ENCODE measurements around the gene GRM5.

GRCh38 chr11:88683024-88683423 lies 382.8 kb downstream of the GRM5 start:
- TF ChIP-seq, protein P1, sequence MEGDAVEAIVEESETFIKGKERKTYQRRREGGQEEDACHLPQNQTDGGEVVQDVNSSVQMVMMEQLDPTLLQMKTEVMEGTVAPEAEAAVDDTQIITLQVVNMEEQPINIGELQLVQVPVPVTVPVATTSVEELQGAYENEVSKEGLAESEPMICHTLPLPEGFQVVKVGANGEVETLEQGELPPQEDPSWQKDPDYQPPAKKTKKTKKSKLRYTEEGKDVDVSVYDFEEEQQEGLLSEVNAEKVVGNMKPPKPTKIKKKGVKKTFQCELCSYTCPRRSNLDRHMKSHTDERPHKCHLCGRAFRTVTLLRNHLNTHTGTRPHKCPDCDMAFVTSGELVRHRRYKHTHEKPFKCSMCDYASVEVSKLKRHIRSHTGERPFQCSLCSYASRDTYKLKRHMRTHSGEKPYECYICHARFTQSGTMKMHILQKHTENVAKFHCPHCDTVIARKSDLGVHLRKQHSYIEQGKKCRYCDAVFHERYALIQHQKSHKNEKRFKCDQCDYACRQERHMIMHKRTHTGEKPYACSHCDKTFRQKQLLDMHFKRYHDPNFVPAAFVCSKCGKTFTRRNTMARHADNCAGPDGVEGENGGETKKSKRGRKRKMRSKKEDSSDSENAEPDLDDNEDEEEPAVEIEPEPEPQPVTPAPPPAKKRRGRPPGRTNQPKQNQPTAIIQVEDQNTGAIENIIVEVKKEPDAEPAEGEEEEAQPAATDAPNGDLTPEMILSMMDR (IDR thresholded peaks at IDR 0.05) = no peak
- no peak for TF ChIP-seq POLR2A (IDR thresholded peaks at IDR 0.05)

All from esophagus squamous epithelium (tissue), 4 donors.